KMS-11 (cell line): ENCODE results near the gene CELSR3.

Experiments used
- H2AFZ ChIP-seq: fragments of 200-600 bp; sonication (generic); 2 replicates; pipeline ENCODE4 v1.6.1; 2016; ENCODE audit warnings: antibody characterized with exemption, mixed run types, low read depth
- H3K27ac ChIP-seq: fragments of 200-600 bp; sonication (generic); 2 replicates; pipeline ENCODE4 v1.6.1; 2016; ENCODE audit warnings: mild to moderate bottlenecking, mixed run types
- H3K27me3 ChIP-seq: fragments of 200-600 bp; sonication (generic); 2 replicates; pipeline ENCODE4 v1.6.1; 2017; ENCODE audit warnings: mild to moderate bottlenecking, low read depth, mixed run types, moderate library complexity; ENCODE audit not compliant: insufficient read depth
- H3K36me3 ChIP-seq: fragments of 200-600 bp; sonication (generic); 2 replicates; pipeline ENCODE4 v1.6.1; 2017; ENCODE audit warnings: mild to moderate bottlenecking, mixed run types; ENCODE audit not compliant: insufficient read depth
- H3K4me1 ChIP-seq: fragments of 200-600 bp; sonication (generic); 2 replicates; pipeline ENCODE4 v1.6.1; 2016; ENCODE audit warnings: mild to moderate bottlenecking, low read depth, mixed run types; ENCODE audit not compliant: poor library complexity, severe bottlenecking
- H3K4me2 ChIP-seq: fragments of 200-600 bp; sonication (generic); 2 replicates; pipeline ENCODE4 v1.7.0; 2016; ENCODE audit warnings: mild to moderate bottlenecking, mixed run types
- H3K4me3 ChIP-seq: fragments of 200-600 bp; sonication (generic); IDR thresholded peaks from 2 replicates; pipeline ENCODE4 v1.6.1; 2017; ENCODE audit warnings: low read depth, low read length, mixed read lengths; ENCODE audit not compliant: insufficient read depth
- H3K79me2 ChIP-seq: fragments of 200-600 bp; sonication (generic); 2 replicates; pipeline ENCODE4 v1.6.1; 2016; ENCODE audit warnings: low read depth, mixed run types; ENCODE audit not compliant: insufficient read depth
- H3K9ac ChIP-seq: fragments of 200-600 bp; sonication (generic); 2 replicates; pipeline ENCODE4 v1.6.1; 2016; ENCODE audit warnings: mild to moderate bottlenecking, mixed run types
- H4K20me1 ChIP-seq: fragments of 200-600 bp; sonication (generic); 2 replicates; pipeline ENCODE4 v1.6.1; 2016; ENCODE audit warnings: mild to moderate bottlenecking, mixed run types; ENCODE audit not compliant: insufficient read depth
- CTCF ChIP-seq: fragments of 200-600 bp; sonication (generic); conservative IDR thresholded peaks from 2 replicates; pipeline ENCODE4 v1.6.1; 2017; ENCODE audit warnings: low read depth, mild to moderate bottlenecking, antibody characterized with exemption, low read length, moderate library complexity, mixed read lengths

CELSR3 gene

GRCh38 chr3:48697952-48698351 is 35.3 kb upstream of the CELSR3 start:
- no peaks in the 10 kb centered on the region for H3K27me3 ChIP-seq
- TF ChIP-seq CTCF: no peak
- no peaks in the 10 kb centered on the region for H4K20me1 ChIP-seq
- H3K4me2 ChIP-seq: no peak overlapping the region
- no peak overlapping the region for H3K4me3 ChIP-seq
- no peaks in the 10 kb centered on the region for H3K36me3 ChIP-seq
- H3K79me2 ChIP-seq: peaks cover 24% of the 10 kb centered on the region; the same call in 1 of the 2 replicates
- no peaks in the 10 kb centered on the region for H3K4me1 ChIP-seq
- no peak overlapping the region for H2AFZ ChIP-seq
- no peak overlapping the region for H3K27ac ChIP-seq
- H3K9ac ChIP-seq: no peak overlapping the region

GRCh38 chr3:48696601-48697000 is 33.9 kb upstream of the CELSR3 start:
- no peak for TF ChIP-seq CTCF
- no peak overlapping the region for H3K27ac ChIP-seq
- no peak overlapping the region for H3K4me2 ChIP-seq
- no peak overlapping the region for H2AFZ ChIP-seq
- no peak overlapping the region for H3K4me3 ChIP-seq
- H3K4me1 ChIP-seq: no peaks in the 10 kb centered on the region
- H3K79me2 ChIP-seq: peaks cover 24% of the 10 kb centered on the region; the same call in 1 of the 2 replicates
- no peaks in the 10 kb centered on the region for H4K20me1 ChIP-seq
- H3K27me3 ChIP-seq: no peaks in the 10 kb centered on the region
- H3K9ac ChIP-seq: no peak overlapping the region
- no peaks in the 10 kb centered on the region for H3K36me3 ChIP-seq

- H3K4me1 ChIP-seq: no peaks in the 10 kb centered on the region
- H2AFZ ChIP-seq: no peak overlapping the region
- H4K20me1 ChIP-seq: no peaks in the 10 kb centered on the region
- no peaks in the 10 kb centered on the region for H3K27me3 ChIP-seq
- peaks cover 24% of the 10 kb centered on the region; the same call in 1 of the 2 replicates for H3K79me2 ChIP-seq
- no peak overlapping the region for H3K4me2 ChIP-seq
- no peak overlapping the region for H3K27ac ChIP-seq
- no peak overlapping the region for H3K9ac ChIP-seq
- no peak overlapping the region for H3K4me3 ChIP-seq
- no peaks in the 10 kb centered on the region for H3K36me3 ChIP-seq
- no peak for TF ChIP-seq CTCF
These were observed 33.5 kb upstream of the CELSR3 start for GRCh38 chr3:48696156-48696555.

GRCh38 chr3:48695393-48695753 is 32.7 kb upstream of the CELSR3 start:
- Histone ChIP-seq H3K9ac (no peak overlapping the region), H3K4me1 (no peaks in the 10 kb centered on the region), H3K27me3 (no peaks in the 10 kb centered on the region), H3K36me3 (no peaks in the 10 kb centered on the region), H3K79me2 (peaks cover 21% of the 10 kb centered on the region; the same call in 1 of the 2 replicates), H2AFZ (no peak overlapping the region), H3K27ac (no peak overlapping the region), H4K20me1 (no peaks in the 10 kb centered on the region), H3K4me3 (no peak overlapping the region), H3K4me2 (no peak overlapping the region)
- no peak for TF ChIP-seq CTCF
